GM21717 (cell line): ENCODE results near the gene DNAJC6.
"Not testable (repeated sequence)": the region's sequence is repeated elsewhere in the genome, so short reads cannot be mapped to it uniquely, and the experiment has no call there.

ENCODE experiments used
- ATAC-seq: cut with Tn5 transposase; IDR thresholded peaks from one replicate; pipeline ENCODE4 v1.9.1; 2021; ENCODE audit warnings: mild to moderate bottlenecking, moderate library complexity; ENCODE audit not compliant: unreplicated experiment

Gene DNAJC6

DNA sequence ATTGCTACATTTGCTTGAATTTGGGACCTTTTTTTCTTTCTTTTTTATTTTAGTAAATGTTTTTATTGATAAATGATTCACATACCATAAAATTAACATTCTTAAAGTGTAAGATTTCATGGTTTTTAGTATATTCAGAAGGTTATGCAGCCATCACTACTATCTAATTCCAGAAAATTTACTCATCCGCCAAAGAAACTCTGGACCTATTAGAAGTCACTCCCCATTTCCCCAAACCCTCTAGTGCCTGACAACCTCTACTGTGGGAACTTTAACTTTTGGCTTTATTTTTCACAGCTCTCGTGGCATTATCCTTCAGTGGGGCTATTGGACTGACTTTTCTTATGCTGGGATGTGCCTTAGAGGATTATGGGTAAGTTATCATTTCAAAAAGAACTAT is 115.7 kb downstream of the DNAJC6 start:
- ATAC-seq = no peak

DNA sequence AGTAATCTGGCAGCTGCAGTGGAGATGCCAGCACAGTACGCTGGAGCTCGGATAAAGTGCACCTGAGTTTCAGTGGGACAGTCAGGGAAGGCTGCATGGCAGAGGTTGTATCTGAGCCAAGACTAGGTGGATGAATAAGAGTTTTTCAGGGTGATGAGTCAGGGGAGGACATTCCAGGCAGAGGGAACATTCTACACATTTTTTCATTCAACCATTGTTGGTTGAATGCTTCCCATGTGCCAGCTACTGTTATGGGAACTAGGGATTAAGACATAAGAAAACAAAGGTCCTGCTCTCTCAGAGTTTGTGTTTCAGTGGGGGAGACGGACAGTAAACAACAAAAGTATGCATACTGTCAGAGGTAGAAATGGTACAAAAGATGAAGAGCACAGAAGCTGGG is 116.4 kb downstream of the DNAJC6 start:
- no peak for ATAC-seq

DNA sequence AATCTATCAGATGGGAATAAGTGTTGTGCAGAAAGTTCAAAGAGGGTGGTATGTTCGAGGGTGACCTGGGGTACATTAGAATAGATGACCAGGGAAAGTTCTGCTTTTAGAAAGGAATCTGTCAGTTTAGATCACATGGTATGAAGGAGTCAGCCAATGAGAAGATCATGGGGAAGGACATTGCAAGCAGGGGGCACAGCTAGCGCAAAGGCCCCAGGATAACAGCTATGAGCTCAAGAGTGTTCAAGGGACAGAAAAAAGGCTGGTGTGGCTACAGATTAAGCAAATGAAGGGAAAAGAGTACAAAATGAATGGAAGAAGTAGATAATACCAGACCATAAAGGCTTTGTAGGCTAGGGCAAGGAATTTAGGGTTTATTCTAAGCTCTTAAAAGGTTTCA is 119.7 kb downstream of the DNAJC6 start:
- no peak for ATAC-seq

DNA sequence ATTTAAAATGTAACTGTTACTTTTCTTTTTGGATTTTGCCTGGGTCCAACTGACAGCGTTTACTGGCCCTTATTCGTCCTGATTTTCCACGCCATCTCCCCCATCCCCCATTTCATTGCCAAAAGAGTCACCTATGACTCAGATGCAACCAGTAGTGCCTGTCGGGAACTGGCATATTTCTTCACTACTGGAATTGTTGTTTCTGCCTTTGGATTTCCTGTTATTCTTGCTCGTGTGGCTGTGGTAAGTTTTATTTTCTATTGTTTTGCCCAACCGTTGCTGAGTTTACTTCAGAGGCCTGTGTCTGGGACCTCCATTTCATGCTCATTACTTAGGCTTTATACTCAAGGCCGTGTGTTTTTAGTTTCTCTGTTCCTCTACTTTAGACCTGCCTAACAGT is 120.5 kb downstream of the DNAJC6 start:
- no peak for ATAC-seq

DNA sequence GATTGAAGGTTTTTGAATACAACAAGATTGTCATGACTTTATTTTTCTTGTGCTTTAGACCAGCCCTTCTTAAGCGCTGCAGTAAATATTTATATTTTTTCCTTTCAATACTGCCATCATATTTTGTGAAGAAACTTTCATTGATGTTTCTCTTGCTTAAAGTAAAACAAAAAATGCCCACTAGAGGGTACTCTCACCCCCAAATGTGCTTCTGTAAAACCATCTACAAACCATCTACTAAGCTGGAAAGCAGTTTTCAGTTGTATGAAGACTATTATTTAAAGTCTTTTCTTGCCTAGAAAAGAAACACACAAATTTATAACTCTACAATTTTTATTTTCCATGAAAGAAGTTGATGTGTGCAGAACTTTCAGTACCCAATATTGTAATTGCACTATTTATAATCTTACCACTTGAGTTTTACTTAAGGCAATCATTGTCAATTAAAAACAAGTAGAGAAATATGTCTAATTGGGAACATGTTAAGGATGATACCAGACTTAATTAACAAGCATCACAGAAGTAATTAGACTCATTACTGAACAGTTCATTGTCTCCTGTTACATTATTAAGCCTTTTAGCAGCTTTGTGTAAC is 121.9 kb downstream of the DNAJC6 start:
- peak; percentile 61 for ATAC-seq

DNA sequence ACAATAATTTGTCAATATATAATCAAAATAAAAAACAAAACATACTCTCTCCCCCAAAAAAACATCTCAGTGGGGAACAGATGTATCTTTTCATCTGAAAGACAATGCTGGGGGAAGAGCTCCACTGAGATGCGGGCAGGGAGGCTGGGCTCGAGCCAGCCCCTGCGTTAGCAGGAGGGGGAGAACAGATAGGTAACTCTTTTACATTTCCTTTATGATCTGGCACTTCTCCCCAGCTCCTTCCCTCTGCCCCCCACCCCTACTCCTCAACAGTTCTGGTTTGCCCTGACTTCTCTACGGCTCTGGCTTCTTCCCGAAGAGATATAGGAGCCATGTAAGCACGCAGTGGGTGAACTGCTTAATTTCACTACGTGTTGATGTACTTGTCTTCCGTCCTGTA is 123.6 kb downstream of the DNAJC6 start:
- no peak for ATAC-seq

DNA sequence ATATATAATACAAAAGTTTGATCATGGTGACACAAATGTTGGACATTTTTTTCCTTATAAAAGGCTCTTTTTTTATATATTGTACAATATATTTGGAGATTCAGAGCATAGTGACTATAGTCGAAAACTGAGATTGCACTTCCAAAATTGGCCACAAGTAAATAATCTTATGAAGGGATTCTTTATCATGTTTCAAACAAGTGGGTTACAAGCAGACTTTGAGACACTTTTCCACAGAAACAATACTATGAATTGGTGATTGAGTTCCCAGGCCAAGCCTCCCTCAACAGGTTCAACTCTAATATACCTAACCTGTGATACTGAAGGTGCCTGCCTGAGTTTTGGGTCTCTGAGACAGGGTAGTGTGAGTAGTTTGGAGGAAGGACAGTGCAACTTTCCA is 124.9 kb downstream of the DNAJC6 start:
- ATAC-seq = no peak

DNA sequence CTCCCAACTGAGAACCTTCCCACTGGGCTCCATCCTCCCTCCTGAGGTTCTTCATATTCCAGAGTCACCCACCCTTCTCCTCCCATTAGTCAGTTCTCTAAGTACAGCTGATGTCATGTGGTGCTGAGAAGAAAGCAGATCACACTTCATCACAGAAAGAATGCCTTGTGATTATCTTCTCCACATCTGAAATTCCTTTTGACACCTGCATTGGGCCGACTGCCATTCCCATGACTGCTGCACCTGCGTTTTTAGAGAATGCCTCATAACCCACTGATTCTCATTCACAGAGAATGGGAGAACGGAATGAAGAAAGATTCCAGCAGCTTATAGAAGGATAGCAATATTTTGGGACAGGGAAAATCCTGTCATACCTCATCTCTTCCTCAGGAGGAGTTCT is 125.4 kb downstream of the DNAJC6 start:
- no peak for ATAC-seq

DNA sequence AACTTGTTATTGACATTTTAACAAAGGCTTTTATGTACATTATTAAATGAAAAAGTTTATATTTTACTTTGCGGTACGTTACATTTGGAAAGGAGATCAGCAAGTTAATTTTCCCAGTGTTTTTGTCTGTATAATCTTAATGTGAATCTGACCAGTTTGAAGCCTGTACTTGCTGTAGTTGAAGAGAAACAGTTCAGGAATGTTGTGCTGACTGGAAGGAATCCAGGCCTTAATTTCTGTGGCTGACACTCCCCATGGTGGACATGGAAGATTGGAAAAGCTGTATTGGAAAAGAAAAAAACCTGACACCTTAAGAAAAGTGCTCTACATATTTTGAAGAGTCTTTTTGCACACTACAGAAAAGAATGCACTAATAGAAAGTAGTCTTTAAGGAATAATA is 126.6 kb downstream of the DNAJC6 start:
- ATAC-seq = no peak

DNA sequence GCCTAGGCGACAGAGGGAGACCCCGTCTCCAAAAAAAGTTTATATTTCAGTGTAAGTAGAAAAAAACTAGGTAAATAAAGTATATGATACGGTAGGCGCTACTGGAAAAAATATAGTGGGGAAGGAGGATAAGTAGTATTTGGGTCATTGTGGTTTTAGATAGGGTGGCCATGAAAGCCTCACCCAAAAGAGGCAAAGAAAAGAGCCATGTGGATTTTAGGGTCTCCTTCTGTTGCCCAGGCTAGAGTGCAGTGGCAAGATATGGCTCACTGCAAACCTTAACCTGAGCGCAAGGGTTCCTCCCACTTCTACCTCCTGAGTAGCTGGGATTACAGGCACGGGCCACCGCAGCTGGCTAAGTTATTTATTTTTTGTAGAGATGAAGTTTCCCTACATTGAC is 128.3 kb downstream of the DNAJC6 start:
- ATAC-seq = no peak

DNA sequence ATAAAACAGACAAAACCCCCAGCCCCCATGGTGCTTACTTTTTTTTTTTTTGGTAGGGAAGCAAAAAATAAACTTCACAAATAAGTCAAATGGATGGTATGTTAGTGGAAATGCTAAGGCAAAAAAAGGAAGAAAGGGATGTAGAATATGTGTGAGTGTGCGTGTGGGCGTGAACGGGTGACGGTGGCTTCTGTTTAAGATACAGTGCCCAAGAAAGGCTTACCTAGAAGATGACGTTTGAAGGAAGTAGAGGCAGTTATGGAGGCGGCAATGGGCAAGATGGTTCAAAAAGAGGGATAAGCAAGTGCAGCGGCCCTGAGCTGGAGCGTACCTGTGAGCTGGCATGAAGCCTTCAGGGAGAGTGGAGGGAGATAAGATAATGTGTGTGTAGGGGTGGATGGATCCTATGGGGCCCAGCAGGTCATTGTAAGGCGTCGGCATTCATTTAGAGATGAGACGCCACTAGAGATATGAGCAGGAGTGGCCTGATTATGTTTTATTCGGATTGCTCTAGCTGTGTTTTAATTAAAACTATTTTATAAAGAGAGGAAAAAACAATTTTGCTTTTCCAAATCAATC is 131.1 kb downstream of the DNAJC6 start:
- no peak for ATAC-seq

DNA sequence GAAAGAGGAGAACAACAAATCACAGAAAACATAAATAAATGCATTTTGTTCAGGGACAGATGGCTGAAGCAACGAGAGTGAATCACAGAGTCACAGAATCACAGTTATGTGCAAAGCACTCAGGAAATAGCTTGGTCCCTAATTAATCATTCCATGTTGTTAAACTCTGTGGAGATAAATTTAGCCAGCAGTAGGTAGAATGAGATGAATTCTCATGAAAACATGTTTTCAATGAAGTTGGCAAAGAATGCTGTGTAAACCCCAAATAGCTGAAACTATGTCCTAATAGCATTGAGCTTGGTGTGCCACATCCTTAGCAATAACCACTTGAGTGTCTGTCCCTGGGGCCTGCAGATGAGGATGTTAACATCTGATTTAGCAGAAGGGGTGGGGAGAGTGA is 131.6 kb downstream of the DNAJC6 start:
- ATAC-seq = no peak

DNA sequence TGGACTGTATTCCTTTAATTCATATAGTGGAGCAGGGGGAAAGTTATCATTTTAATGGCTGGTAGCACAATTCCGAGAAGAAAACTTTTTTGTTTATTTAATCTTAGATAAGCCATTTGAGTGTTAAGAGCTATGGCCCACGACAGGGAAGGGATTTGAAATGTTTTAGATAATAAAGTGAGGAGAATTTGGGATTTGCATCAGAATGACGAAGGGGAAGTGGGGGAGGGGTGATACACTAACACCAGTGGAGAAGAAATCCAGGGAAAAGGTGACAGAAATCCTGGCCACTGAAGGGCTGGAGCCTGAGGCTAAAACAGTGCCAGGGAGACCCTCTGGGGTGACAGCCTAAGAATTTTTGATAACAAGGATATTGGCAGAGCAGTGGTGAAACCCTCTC is 132.1 kb downstream of the DNAJC6 start:
- ATAC-seq = no peak

DNA sequence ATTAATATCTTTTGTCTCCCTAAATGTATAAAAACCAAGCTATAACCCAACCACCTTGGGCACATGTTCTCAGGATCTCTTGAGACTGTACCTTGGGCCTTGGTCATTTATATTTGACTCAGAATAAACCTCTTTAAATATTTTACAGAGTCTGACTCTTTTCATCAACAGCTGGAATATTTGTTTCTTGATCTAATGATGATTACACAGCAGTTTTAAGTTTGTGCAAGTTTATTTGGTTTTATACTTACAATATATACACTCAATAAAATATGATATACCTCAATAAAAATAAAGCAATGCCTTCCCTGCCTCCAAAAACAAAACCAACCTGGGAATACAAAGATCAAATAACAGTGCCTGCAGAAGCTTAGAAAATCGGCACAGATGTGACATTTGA is 133.1 kb downstream of the DNAJC6 start:
- no peak for ATAC-seq

DNA sequence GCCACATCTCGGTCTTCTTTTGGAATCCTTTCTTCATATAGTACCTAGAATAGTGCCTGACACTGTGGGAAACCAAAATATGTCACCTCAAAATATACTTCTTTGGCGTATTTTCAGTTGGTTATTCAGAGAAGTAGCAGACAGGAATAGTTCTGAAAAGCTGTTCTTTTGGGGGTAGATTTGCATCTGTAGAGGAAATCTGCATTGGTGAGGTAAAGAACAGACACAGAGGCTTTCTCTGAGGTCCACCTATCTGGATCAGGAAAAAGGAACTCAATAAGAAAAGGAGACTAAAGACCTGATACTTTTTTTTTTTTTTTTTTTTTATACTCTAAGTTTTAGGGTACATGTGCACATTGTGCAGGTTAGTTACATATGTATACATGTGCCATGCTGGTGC is 134.3 kb downstream of the DNAJC6 start:
- no peak for ATAC-seq

DNA sequence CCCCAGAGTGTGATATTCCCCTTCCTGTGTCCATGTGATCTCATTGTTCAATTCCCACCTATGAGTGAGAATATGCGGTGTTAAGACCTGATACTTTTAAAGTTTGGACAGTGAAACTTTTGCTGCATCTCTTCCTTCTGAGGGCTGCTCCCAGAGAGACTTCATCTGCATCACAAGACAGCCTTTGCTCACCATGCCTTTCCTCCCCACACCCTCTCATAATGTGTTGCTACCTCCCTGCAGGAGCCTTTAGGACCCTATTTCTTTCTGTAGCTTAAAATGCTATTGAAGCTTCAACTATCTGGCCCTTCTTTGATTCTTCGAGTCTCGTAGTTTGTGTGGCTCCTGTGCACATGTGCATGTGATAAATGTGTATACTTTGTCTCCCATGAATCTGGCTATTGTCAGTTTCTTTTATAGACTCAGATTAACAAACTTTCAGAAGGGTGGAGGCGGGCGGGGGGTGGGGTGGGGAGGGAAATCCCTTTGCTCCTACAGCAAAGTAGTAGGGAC is 134.8 kb downstream of the DNAJC6 start:
- ATAC-seq = no peak

DNA sequence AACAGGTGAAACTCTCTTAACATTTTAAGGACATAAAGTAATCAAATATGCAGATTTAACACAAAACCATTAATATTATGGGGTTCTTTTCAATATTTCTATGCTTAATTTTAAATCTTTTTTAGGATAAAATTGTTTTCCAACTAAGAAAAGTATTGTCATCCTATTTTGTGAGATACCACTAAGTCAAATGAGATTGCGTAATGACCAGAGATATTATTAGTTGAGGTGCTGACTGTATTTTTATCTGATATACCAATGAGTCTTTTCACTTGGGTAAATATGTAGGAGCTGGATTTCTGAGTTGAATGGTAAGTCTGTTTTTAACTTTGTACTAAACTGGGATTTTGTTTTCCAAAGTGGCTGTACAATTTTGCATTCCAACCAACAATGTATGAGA is 136.5 kb downstream of the DNAJC6 start:
- no peak for ATAC-seq

DNA sequence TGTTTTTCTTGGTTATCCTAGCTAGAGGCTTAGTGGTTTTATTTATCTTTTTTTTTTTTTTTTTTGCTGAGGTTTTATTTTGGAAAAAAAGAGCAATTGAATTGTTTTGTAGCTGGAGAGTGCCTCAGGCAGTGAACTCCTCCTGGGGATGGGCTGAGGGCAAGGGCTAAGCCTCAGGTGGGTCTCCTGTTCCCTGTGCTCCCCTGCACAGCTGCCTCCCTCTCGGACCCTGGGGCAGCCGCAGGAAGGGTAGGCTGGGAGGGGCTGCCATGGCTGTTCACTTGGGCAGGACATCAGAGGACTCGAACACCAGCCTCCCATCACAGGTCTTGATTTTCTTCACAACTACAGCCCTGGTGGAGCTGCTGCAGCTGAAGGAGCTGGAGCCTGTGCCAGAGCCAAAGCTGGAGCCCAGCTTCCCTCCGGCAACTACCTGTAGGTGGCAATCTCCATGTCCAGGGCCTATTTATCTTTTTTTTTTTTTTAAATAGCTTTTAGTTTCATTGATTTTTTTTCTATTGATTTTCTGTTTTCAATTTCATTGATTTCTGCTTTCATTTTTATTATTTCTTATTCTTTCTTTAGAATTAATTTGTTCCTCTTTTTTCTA is 140.0 kb downstream of the DNAJC6 start:
- no peak for ATAC-seq

DNA sequence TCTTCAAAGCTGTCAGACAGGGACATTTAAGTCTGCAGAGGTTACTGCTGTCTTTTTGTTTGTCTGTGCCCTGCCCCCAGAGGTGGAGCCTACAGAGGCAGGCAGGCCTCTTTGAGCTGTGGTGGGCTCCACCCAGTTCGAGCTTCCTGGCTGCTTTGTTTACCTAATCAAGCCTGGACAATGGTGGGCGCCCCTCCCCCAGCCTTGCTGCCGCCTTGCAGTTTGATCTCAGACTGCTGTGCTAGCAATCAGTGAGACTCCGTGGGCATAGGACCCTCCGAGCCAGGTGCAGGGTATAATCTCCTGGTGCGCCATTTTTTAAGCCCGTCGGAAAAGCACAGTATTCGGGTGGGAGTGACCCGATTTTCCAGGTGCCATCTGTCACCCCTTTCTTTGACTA is 146.3 kb downstream of the DNAJC6 start:
- not testable (repeated sequence) for ATAC-seq

DNA sequence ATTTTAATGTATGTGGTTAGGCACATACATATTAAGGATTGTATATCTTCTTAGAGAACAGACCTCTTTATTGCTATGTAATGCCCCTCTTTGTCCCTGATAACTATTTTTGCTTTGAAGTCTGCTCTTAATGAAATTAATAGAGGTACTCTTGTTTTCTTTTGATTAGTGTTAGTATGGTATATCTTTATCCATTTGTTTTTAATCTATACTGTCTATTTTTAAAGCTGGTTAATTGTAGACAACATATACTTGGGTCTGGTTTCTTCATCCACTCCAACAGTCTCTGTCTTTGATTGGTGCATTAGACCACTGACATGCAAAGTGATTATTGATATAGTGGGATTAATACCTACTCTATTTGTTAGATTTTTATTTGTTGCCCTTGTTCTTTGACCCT is 147.1 kb downstream of the DNAJC6 start:
- ATAC-seq = no peak

DNA sequence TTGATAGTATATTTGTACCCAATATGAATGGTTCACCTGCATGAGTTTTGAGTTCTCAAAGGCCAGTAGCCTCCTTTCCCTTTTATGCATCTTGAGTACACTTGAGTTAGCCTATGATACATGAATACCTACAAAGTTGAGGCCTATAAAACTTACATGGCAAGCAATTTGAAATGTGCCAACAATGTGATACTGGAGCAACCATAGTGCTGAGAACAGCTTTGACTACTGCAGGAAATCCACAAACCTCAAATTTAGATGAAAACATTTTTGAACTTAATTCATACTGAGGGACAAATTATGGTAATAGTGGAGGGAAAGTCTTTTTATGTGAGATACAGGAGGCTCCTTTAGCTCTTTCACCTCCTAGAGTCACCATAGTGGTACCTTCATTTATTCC is 148.5 kb downstream of the DNAJC6 start:
- no peak for ATAC-seq

DNA sequence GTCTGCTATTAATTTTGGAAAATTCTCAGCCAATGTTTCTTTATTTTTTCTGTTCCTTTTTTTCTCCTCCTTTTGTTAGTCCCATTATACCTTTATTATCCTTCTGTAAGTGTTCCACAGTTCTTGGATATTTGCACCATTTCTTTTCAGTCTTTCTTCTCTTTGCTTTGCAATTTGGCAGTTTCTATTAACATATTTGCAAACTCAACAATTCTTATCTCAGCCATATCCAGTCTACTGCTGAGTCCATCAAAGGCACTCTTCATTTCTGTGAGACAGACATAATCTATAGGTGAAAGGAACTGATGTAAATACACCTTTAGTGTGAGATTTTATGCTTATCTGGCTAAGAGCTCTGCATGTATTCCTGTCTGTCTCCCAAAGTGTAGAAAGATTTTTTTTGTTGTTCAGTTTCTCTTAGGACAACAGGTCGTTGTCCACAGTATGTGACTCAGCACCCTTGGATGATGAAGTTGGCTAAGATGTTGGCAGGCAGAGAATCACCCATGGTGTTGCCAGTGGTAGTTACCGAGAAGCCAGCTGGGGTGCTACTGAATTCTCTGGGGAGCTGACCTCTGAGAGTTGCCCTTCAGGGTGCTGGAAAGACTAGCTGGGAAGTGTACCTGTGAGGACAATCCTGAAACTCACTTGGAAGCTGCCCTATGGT is 149.5 kb downstream of the DNAJC6 start:
- peak; percentile 6 for ATAC-seq
